WTC11 (cell line): ENCODE measurements around the gene POLR3H. TPM values are rescaled to one million over a fixed set of nuclear protein-coding genes. Genes with fewer than 3 reads are reported as not detected.

Source experiments
- ATAC-seq: fragments of 200-7000 bp; cut with Tn5 transposase; 2 replicates; pipeline ENCODE4 v1.10.0; 2021; ENCODE audit warnings: mild to moderate bottlenecking, moderate library complexity
- CTCF ChIA-PET: fragments of 300-600 bp; sonication (Branson Sonifier 250); formaldehyde crosslinking; loops from one replicate; lab custom pipeline; 2021; ENCODE audit warnings: antibody characterized with exemption; lab: Charles Lee
- POLR2A ChIA-PET: fragments of 350-600 bp; sonication (Branson Sonifier 250); formaldehyde crosslinking; loops from one replicate; lab custom pipeline; 2021; ENCODE audit warnings: antibody characterized with exemption; lab: Charles Lee
- DNase-seq: peaks from one replicate; pipeline ENCODE4 v3.0.0; 2021; ENCODE audit warnings: low spot score
- H3K27ac Mint-ChIP-seq: 2 replicates; pipeline ENCODE4 v1.8.0; 2021; ENCODE audit warnings: mixed read lengths
- H3K27me3 Mint-ChIP-seq: 2 replicates; pipeline ENCODE4 v1.8.0; 2021; ENCODE audit warnings: low read depth, mild to moderate bottlenecking, moderate library complexity, mixed read lengths
- H3K36me3 Mint-ChIP-seq: 2 replicates; pipeline ENCODE4 v1.8.0; 2021; ENCODE audit warnings: mixed read lengths
- H3K4me1 Mint-ChIP-seq: 2 replicates; pipeline ENCODE4 v1.8.0; 2022; ENCODE audit warnings: mixed read lengths
- H3K4me3 Mint-ChIP-seq: 2 replicates; pipeline ENCODE4 v1.8.0; 2021; ENCODE audit warnings: mild to moderate bottlenecking, moderate library complexity, mixed read lengths
- H3K9me3 Mint-ChIP-seq: 2 replicates; pipeline ENCODE4 v1.8.0; 2021; ENCODE audit warnings: mixed read lengths
- AR ChIP-seq: fragments of 250-450 bp; sonication (Bioruptor Pico); IDR thresholded peaks from 2 replicates; pipeline ENCODE4 v1.9.0; 2021; ENCODE audit warnings: mild to moderate bottlenecking
- CDX4 ChIP-seq: fragments of 250-450 bp; sonication (Bioruptor Pico); IDR thresholded peaks from 2 replicates; pipeline ENCODE4 v1.9.0; 2021; ENCODE audit warnings: moderate library complexity, mild to moderate bottlenecking, inconsistent platforms, borderline replicate concordance
- CREB1 ChIP-seq: sonication (generic); formaldehyde crosslinking; IDR thresholded peaks from 2 replicates; pipeline ENCODE4 v1.8.0; 2023; ENCODE audit warnings: mild to moderate bottlenecking, missing genetic modification reagents
- HMGXB4 ChIP-seq: sonication (generic); formaldehyde crosslinking; IDR thresholded peaks from 2 replicates; pipeline ENCODE4 v1.8.1; 2023; ENCODE audit warnings: mild to moderate bottlenecking, moderate library complexity, missing genetic modification reagents
- KAT7 ChIP-seq: sonication (generic); formaldehyde crosslinking; IDR thresholded peaks from 2 replicates; pipeline ENCODE4 v1.8.1; 2023; ENCODE audit warnings: missing genetic modification reagents, mild to moderate bottlenecking, borderline replicate concordance
- MAX ChIP-seq: sonication (generic); formaldehyde crosslinking; IDR thresholded peaks from 2 replicates; pipeline ENCODE4 v1.8.0; 2022; ENCODE audit warnings: mild to moderate bottlenecking, missing genetic modification reagents
- SMAD4 ChIP-seq: sonication (generic); formaldehyde crosslinking; IDR thresholded peaks from 2 replicates; pipeline ENCODE4 v1.8.0; 2022; ENCODE audit warnings: mild to moderate bottlenecking, missing genetic modification reagents
- TEAD1 ChIP-seq: sonication (generic); formaldehyde crosslinking; IDR thresholded peaks from 2 replicates; pipeline ENCODE4 v1.8.0; 2022; ENCODE audit warnings: mild to moderate bottlenecking, missing genetic modification reagents
- TEAD4 ChIP-seq: sonication (generic); formaldehyde crosslinking; IDR thresholded peaks from 2 replicates; pipeline ENCODE4 v1.8.0; 2022; ENCODE audit warnings: mild to moderate bottlenecking, missing genetic modification reagents
- ZNF138 ChIP-seq: sonication (generic); formaldehyde crosslinking; conservative IDR thresholded peaks from 2 replicates; pipeline ENCODE4 v1.8.1; 2022; ENCODE audit warnings: mild to moderate bottlenecking, moderate library complexity, missing genetic modification reagents
- ZNF232 ChIP-seq: sonication (generic); formaldehyde crosslinking; IDR thresholded peaks from 2 replicates; pipeline ENCODE4 v1.8.0; 2022; ENCODE audit warnings: mild to moderate bottlenecking, missing genetic modification reagents
- ZNF281 ChIP-seq: sonication (generic); formaldehyde crosslinking; IDR thresholded peaks from 2 replicates; pipeline ENCODE4 v1.8.0; 2023; ENCODE audit warnings: mild to moderate bottlenecking, missing genetic modification reagents
- ZNF512 ChIP-seq: sonication (generic); formaldehyde crosslinking; IDR thresholded peaks from 2 replicates; pipeline ENCODE4 v1.8.1; 2022; ENCODE audit warnings: missing genetic modification reagents, borderline replicate concordance
- total RNA-seq: library from RNA; stranded (reverse); gene quantifications from 3 replicates; pipeline ENCODE4 v1.2.3, GENCODE V29; 2021

The POLR3H gene
- total RNA-seq, 1 experiment from 2014 or later, result 28.8 TPM

GRCh38 chr22:41488076-41488475 is 56.2 kb downstream of the POLR3H start (continued):
- TF ChIP-seq ZNF281 (no peak), CREB1 (CRISPR knock-in tag) (no peak), KAT7 (no peak), ZNF138 (CRISPR knock-in tag) (no peak), ZNF232 (CRISPR knock-in tag) (no peak), MAX (no peak), SMAD4 (CRISPR knock-in tag) (no peak), AR (no peak)

GRCh38 chr22:41487037-41487935 is 57.0 kb downstream of the POLR3H start:
- ChIA-PET CTCF (interaction anchor here (2.2 kb wide), 1 partner anchor 83 kb away, joined by 8 read pairs; no protein-coding TSS in a partner anchor), POLR2A (interaction anchor here (0.7 kb wide), 1 partner anchor 167 kb away, joined by 4 read pairs; no protein-coding TSS in a partner anchor)
- Mint-ChIP-seq H3K9me3 (no peaks in the 10 kb centered on the region), H3K27me3 (no peaks in the 10 kb centered on the region), H3K4me3 (no peak overlapping the region), H3K27ac (peak overlapping the region; percentile 80), H3K36me3 (no peaks in the 10 kb centered on the region), H3K4me1 (peaks cover 57% of the 10 kb centered on the region)
- no peak for ATAC-seq
- no peak for DNase-seq
- TF ChIP-seq TEAD1 (CRISPR knock-in tag) (no peak), ZNF512 (CRISPR knock-in tag) (no peak), HMGXB4 (CRISPR knock-in tag) (no peak), CDX4 (no peak), TEAD4 (no peak)
- TF ChIP-seq, all 79 proteins: peak for 0
